ENCODE results near the gene GUK1.
"Not testable (repeated sequence)": the region's sequence is repeated elsewhere in the genome, so short reads cannot be mapped to it uniquely, and the experiment has no call there.

GUK1 gene

DNA sequence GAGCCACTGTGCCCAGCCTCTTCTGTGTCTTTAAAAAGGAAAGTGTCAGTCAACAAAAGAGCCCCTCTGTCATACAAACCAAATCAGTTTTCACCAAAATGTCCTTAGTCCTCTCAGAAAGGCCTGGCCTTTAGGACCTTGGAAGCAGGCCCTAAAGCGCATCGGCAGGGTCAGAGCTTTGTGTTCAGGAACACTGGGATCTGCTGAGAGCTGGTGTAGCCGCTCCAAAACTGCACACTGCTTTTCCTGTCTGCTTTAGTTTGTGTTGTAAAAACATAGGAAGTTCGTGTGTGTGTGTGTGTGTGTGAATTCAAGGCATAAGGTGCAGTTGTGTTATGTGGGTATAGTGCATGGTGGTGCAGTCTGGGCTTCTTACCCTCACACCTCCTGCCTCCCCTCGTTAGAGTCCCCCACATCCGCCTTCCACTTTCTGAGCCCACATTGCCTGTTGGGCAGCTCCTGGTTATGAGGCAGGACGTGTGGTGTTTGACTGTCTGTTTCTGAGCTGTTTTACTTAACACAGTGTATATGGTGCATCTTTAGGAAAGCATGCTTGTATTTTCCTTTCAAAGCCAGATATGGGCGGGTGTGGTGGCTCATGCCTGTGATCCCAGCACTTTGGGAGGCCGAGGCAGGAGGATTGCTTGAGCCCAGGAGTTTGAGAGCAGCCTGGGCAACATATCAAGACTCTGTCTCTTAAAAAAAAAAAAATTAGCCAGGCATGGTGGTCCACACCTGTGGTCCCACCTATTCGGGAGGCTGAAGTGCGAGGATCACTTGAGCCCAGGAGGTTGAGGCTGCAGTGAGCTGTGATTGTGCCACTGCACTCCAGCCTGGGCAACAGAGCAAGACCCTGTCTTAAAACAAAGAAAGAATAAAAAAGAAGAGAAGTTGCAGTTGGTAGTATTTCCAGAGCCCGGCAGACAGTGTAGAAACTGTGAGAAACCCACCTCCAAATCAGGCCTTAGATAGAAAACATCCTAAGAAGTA is 37.9 kb downstream of the GUK1 start:
- no peak for DNase-seq

DNA sequence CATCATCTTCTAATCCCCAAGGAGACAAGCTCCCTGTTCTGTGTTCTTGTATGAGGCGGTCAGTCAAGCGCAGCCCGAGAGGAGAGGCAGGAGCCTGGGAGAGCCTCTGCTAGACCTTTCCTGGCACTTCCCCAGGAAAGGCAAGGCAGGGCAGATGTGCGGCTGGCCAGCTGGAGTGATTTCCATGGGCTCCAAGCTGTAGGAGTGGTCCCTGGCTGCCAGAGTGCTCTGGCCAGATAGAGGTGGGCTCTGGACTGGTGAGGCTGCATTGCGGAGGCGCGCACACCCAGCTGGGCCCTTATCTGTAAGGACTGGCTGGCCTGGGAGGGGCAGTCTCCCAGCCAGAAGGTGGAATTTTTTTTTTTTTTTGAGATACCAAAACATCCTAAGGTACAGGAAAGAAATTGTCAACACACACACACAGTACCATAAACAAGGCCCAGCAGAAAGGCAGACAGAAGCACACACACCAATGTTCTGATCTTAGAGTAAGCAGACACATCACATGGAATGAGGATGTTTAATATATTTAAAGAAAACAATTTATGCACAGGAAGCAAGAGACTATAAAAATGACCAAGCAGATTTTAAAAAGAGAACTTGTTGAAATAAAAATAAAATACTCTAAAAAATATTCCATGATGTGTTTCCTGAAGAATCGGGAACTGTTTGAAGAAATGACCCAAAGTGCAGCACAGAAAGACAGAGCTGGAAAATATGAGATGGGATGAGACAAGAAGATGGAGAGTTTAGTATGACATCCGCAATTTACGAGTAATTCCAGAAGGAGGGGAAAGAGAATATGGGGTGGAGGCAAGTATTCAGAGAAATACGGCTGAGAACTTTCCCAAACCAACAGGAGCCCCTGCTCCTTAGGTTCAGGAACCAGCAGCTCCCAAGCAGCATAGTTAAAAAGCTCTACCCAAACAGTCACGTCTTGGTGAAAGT is 38.9 kb downstream of the GUK1 start:
- no peak for DNase-seq

DNA sequence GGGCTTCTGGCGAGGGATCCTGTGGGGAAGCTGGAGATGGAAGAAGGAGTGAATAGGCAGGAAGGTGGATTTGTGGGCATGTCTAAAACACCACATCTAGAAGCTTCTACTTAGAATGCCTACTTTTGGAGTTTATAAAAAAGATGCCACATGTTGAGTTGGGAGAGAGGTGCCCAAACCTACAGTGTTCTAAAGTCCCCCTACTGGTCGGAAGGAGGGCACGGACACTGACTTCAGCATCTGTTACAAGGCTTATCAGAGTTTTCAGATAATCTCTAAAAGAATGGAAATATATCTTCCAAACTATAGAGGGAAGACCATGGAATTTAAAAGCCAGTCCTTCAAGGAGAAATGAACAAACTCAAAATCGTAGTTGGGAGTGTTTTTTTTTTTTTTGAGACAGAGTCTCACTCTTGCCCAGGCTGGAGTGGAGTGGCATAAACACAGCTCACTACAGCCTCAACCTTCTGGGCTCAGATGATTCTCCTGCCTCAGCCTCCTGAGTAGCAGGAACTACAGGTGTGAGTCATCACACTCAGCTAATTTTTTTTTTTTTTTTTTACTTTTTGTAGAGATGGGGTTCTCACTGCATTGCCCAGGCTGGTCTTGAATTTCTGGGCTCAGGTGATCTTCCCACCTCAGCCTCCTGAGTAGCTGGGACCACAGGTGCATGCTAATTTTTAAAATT is 40.3 kb downstream of the GUK1 start:
- no peak for DNase-seq

DNA sequence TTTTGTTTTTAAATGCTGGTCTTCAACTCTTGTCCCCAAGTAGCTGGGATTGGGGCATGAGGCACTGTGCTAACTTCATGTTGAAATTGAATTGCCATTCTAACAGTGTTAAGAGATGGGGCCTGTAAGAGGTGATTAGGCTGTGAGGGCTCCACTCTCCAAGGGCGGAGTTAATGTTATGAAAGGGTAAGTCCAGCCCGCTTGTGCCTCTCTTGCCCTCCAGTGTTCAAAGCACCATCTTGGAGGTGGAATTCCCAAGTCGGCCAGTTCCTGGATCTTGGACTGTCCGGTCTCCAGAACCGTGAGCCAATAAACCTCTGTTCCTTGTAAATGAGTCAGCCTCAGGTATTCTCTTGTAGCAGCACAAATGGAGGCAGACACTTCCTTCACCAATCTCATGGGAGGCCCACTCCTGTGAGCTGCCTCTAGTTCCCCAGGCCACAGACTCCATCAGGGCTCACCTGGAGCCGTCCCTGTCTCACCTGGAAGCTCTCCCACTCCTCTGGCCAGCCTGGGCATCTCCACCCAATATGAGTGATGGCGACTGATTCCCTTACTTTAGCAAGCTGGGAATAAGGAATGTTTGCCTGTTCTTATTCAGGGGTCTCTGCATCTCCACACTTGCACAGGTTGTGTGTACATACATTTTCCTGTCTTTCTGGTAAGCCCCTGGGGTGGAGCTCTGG is 41.0 kb downstream of the GUK1 start:
- no peak for DNase-seq

DNA sequence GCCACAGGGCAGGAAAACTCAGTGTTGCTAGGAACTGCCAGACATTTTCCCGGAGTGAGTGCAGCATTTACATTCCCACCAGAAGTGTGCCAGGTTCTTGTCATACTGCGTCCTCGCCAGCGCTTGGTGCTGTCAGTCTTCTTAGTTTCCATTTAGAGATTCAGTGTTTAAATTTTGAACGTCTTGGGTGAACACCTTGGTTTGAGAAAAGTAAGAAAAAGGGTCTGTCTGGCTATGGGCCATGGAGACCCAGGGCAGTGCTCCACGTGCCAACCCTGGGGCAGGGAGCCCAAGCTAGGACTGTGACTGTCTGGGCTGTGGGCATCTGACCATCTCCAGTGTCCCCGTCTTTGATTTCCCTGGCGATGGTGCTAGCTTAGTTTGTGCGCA is 41.6 kb downstream of the GUK1 start:
- DNase-seq: no peak

DNA sequence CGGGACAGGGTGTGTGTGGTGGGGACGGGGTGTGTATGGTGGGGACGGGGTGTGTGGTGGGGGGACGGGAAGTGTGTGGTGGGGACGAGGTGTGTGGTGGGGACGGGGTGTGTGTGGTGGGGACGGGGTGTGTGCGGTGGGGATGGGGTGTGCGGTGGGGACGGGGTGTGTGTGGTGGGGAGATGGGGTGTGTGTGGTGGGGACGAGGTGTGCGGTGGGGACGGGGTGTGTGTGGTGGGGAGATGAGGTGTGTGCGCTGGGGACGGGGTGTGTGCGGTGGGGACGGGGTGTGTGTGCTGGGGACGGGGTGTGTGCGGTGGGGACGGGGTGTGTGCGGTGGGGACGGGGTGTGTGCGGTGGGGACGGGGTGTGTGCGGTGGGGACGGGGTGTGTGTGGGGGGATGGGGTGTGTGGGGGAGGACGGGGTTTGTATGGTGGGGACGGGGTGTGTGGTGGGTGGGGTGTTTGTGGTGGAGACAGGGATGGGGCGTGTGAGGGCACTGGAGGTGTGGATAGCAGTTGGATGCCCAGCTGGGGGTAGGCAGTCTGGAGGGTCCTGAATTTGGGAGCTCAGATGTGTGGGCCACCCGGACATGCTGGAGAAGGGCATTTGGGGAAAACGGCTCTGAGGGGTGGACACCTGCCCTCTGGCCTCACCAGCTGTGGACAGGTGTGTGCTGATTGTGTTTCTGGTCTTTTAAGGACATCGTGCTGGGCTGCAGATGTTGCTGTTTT is 42.4 kb downstream of the GUK1 start:
- no peak for DNase-seq

DNA sequence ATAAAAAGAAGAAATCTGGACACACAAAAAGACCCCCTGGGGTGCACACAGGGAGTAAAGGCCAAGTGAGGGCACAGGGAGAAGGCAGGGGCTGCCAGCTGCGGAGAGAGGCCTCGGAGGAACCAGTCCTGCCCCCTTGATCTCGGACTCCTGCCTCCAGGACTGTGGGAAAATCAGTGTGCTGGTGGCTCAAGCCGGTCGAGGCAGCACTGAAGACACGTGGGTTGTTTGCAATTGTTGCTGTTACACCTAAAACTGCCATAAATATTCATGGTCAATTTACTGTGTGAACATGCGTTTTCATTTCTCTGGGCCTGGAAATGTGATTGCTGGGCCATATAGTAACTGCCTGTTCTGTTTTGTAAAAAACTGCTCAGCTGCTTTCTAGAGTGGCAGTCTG is 44.1 kb downstream of the GUK1 start:
- DNase-seq: no peak

DNA sequence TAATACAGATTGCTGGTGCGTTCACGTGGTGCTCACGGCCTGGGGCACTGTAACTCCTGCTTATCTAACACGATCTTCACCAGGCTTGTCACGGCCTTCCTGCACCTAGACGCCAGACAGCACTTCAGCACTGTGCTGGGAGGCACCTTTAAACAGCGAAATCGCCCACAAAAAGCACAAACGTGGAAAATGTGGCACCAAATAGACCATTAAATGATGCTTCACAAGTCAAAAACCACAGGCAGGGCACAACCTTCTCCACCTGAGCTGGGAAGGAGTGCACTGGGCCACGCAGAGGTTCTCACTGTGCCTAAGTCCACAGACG is 45.5 kb downstream of the GUK1 start:
- no peak for DNase-seq

DNA sequence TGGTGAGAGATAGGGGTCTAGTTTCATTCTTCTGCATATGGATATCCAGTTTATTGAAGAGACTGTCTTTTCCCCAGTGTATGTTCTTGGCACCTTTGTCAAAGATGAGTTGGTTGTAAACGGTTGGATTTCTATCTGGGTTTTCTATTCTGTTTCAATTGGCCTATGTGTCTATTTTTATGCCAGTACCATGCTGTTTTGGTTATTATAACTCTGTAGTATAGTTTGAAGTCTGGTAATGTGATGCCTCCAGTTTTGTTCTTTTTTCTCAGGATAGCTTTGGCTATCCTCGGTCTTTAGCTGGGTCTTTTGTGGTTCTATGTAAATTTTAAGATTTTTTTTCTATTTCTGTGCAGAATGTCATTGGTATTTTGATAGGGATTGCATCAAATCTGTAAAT is 48.2 kb downstream of the GUK1 start:
- DNase-seq: not testable (repeated sequence)

DNA sequence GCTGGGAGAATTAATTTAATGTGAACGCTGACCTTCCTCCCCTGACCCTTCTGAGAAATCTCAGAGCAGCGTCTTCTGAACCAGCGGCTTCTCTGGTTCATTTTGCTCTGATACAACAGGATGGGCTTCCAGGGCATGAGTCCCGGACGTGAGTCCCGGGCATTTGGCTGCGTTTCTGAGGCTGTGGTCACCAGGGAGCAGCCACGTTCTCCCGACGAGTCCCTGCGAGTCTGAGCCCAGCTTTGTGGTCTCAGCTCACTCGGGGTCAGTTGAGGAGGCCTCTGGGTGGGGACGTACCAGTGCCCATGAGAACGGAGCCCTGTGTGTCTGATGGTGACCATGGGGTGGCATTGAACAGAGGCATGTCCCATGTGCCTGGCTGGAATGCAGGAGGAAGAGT is 50.1 kb downstream of the GUK1 start:
- DNase-seq: no peak

DNA sequence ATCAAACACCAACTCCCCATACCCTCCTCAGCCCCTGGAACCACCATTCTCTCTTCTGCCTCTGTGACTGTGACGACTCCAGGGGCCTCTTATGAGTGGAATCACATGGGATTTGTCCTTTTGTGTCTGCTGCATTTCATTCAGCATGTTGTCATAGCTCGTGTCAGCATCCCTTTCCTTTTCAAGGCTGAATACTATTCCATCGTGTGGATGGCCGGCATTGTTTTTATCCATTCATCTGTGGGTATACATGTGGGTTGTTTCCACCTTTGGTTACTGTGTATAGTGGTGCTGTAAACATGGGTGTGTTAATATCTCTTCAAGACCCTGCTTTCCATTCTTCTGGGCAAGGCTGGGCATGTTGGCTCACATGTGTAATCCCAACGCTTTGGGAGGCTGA is 50.7 kb downstream of the GUK1 start:
- DNase-seq: no peak

DNA sequence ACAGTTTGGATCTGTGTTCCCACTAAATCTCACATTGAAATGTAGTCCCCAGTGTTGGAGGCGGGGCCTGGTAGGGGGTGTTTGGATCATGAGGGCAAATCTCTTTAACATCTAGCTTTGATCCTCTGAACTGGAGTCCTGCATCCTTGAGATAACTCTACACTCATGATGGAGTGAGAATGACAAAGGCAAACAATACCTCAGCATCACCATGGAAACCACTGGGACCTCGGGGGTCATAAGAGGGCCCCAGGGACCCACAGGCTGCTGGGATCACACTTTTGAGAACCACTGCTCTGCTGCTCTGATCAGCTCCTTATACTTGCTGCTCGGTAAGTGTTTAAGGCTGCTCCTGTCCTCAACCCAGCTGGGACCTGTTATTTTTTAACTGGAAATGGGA is 54.4 kb downstream of the GUK1 start:
- no peak for DNase-seq

DNA sequence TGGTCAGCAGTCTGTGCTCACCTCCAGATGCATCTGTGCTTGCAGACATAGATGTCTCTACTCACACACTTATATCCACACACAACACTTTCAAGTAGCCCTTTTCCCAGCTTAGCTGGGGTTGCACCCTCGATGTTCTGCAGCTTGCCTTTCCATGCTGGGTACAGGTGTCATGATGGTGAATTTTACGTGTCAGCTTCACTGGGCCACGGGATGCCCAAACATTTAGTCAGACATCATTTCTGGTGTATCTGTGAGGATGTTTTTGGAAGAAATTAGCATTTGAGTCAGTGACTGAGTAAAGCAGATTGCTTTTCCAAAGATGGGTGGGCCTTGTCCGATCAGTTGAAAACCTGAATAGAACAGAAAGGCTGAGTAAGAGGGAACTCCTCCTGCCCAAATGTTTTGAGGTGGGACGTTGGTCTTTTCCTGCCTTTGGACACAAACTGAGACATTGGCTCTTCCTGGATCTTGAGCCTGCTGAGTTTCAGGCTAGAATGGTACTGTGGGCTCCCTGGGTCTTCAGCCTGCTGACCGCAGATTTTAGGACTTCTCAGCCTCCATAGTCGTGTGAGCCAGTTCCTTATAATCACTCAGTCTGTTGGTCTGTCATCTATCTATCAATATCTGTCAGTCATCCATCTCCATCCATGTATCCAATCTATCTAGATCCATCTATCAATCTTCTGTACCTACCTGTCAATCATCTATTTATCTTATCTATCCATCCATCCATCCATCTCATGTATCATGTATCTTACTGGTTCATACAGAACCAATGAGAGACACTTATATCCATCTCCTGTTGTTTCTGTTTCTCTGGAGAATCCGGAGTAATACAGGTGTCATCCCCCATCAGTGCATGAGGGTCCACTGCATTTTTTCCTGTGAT is 55.1 kb downstream of the GUK1 start:
- DNase-seq: no peak

DNA sequence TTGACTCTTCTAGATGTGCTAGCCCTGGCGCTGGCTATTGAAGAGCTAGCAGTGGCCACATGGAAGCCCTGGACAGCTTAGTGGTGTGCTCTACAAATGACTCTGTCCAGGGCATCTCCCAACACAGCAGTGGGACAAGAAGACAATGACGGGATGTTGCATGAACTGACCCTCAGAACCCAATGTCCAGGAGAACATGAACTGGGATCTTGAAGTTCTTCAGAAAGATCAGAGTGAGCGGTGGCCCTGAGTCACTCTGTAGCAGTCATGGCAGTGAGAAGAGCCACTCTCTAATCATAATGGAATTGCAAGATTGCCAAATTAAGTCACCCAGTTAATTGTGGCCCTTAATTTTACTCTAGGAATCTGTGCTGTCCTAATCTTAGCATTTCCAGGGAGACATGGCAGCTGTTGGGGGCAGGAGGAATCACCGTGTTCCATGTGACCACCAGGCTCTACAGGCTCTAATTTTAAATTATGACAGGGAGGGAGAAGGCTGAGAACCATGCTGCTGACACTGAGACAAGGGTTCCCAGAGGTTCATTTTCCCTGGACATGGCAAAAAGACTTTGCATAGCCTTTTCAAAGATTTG is 57.6 kb downstream of the GUK1 start:
- no peak for DNase-seq
